GM19324 (cell line): ENCODE data around the gene SLC39A12.

Source experiments
- ATAC-seq: cut with Tn5 transposase; IDR thresholded peaks from one replicate; pipeline ENCODE4 v1.9.1; 2021; ENCODE audit warnings: mild to moderate bottlenecking, moderate library complexity; ENCODE audit not compliant: unreplicated experiment, low FRiP score

The SLC39A12 gene

GRCh38 chr10:17961551-17962422, 10.1 kb downstream of the SLC39A12 start:
- no peak for ATAC-seq

GRCh38 chr10:17963431-17963830, 11.7 kb downstream of the SLC39A12 start:
- no peak for ATAC-seq

GRCh38 chr10:17965649-17966235, 14.0 kb downstream of the SLC39A12 start:
- ATAC-seq: no peak

GRCh38 chr10:17974505-17974904, 22.8 kb downstream of the SLC39A12 start:
- ATAC-seq: no peak

GRCh38 chr10:17980846-17981565, 29.3 kb downstream of the SLC39A12 start:
- no peak for ATAC-seq

- no peak for ATAC-seq
These were observed 30.2 kb downstream of the SLC39A12 start for GRCh38 chr10:17981766-17982380.

- ATAC-seq: no peak
These were observed 32.3 kb downstream of the SLC39A12 start for GRCh38 chr10:17984056-17984455.

GRCh38 chr10:17984563-17984962, 32.8 kb downstream of the SLC39A12 start:
- ATAC-seq: no peak

- ATAC-seq: no peak
These were observed 38.4 kb downstream of the SLC39A12 start for GRCh38 chr10:17989908-17990767.

- no peak for ATAC-seq
These were observed 40.5 kb downstream of the SLC39A12 start for GRCh38 chr10:17992266-17992665.

- ATAC-seq: no peak
These were observed 41.6 kb downstream of the SLC39A12 start for GRCh38 chr10:17993361-17993760.

GRCh38 chr10:18000601-18001000, 48.9 kb downstream of the SLC39A12 start:
- ATAC-seq: no peak

- no peak for ATAC-seq
These were observed 53.7 kb downstream of the SLC39A12 start for GRCh38 chr10:18005445-18005780.

- ATAC-seq: no peak
These were observed 54.2 kb downstream of the SLC39A12 start for GRCh38 chr10:18005781-18006456.

- no peak for ATAC-seq
These were observed 57.3 kb downstream of the SLC39A12 start for GRCh38 chr10:18008986-18009385.

- no peak for ATAC-seq
These were observed 58.3 kb downstream of the SLC39A12 start for GRCh38 chr10:18010050-18010449.

- no peak for ATAC-seq
These were observed 68.8 kb downstream of the SLC39A12 start for GRCh38 chr10:18020523-18020922.

- no peak for ATAC-seq
These were observed 70.2 kb downstream of the SLC39A12 start for GRCh38 chr10:18021725-18022480.
